Liver (tissue), 9 donors: ENCODE measurements around the gene MYOC. TPM values are rescaled to one million over a fixed set of nuclear protein-coding genes. Genes with fewer than 3 reads are reported as not detected.
"Not testable (repeated sequence)": the region's sequence is repeated elsewhere in the genome, so short reads cannot be mapped to it uniquely, and the experiment has no call there.

Experiments used
- DNase-seq: peaks from one replicate; pipeline ENCODE4 v3.0.0-alpha.2; 2017; ENCODE audit warnings: low spot score
- H3K27ac ChIP-seq, 2 donors: one replicate each; pipeline ENCODE4 v1.7.0; 2013; ENCODE audit warnings: inconsistent platforms in 2 of 2, low read length in 2 of 2, control low read depth in 1 of 2, low read depth in 1 of 2, mild to moderate bottlenecking in 1 of 2
- H3K27me3 ChIP-seq, 4 donors: one replicate each; pipeline versions ENCODE4 v1.6.1 to v1.7.0; 2013; ENCODE audit warnings: low read length in 3 of 4, inconsistent platforms in 1 of 4, mild to moderate bottlenecking in 1 of 4, moderate library complexity in 1 of 4; ENCODE audit not compliant: control insufficient read depth in 4 of 4, insufficient read depth in 4 of 4
- H3K36me3 ChIP-seq, 4 donors: one replicate each; pipeline versions ENCODE4 v1.6.1 to v1.7.0; 2013; ENCODE audit warnings: low read length in 3 of 4, mild to moderate bottlenecking in 3 of 4, low read depth in 1 of 4, moderate library complexity in 1 of 4; ENCODE audit not compliant: control insufficient read depth in 4 of 4, insufficient read depth in 3 of 4
- H3K4me1 ChIP-seq, 4 donors: one replicate each; pipeline versions ENCODE4 v1.6.1 to v1.7.0; 2013; ENCODE audit warnings: low read length in 3 of 4, mild to moderate bottlenecking in 3 of 4, moderate library complexity in 1 of 4; ENCODE audit not compliant: control insufficient read depth in 4 of 4, insufficient read depth in 4 of 4
- H3K4me3 ChIP-seq, 3 donors: one replicate each; pipeline versions ENCODE4 v1.6.1 to v1.7.0; 2013; ENCODE audit warnings: low read length in 3 of 3, control low read depth in 1 of 3, low read depth in 1 of 3, mild to moderate bottlenecking in 1 of 3
- H3K9ac ChIP-seq, 2 donors: one replicate each; pipeline ENCODE4 v1.7.0; 2013; ENCODE audit warnings: low read length in 2 of 2, mild to moderate bottlenecking in 2 of 2, moderate library complexity in 2 of 2, control low read depth in 1 of 2, low read depth in 1 of 2
- H3K9me3 ChIP-seq, 4 donors: one replicate each; pipeline versions ENCODE4 v1.6.1 to v1.7.0; 2013; ENCODE audit warnings: low read length in 3 of 4; ENCODE audit not compliant: control insufficient read depth in 4 of 4
- ATF3 ChIP-seq: IDR thresholded peaks from 2 replicates; pipeline ENCODE4 v1.6.1; 2016; ENCODE audit warnings: antibody characterized with exemption
- EGR1 ChIP-seq, 2 donors: IDR thresholded peaks; 2 replicates each; pipeline ENCODE4 v1.6.1; 2016 to 2018; ENCODE audit warnings: antibody characterized with exemption in 2 of 2, low read depth in 2 of 2
- FOXA1 ChIP-seq: IDR thresholded peaks from 2 replicates; pipeline ENCODE4 v1.6.1; 2016; ENCODE audit warnings: antibody characterized with exemption
- FOXA2 ChIP-seq: IDR thresholded peaks from 2 replicates; pipeline ENCODE4 v1.6.1; 2016; ENCODE audit warnings: antibody characterized with exemption
- GABPA ChIP-seq, 2 donors: IDR thresholded peaks in 1 of 2; conservative IDR thresholded peaks in 1 of 2; 2 replicates each; pipeline ENCODE4 v1.6.1; 2016; ENCODE audit warnings: antibody characterized with exemption in 2 of 2, mild to moderate bottlenecking in 1 of 2, moderate library complexity in 1 of 2
- HNF4A ChIP-seq, 2 donors: conservative IDR thresholded peaks; 2 replicates each; pipeline ENCODE4 v1.6.1; 2016; ENCODE audit warnings: antibody characterized with exemption in 2 of 2, mild to moderate bottlenecking in 2 of 2
- HNF4G ChIP-seq: IDR thresholded peaks from 2 replicates; pipeline ENCODE4 v1.6.1; 2016; ENCODE audit warnings: antibody characterized with exemption
- JUND ChIP-seq, 2 donors: IDR thresholded peaks; 2 replicates each; pipeline ENCODE4 v1.6.1; 2016; ENCODE audit warnings: antibody characterized with exemption in 2 of 2
- MAX ChIP-seq: IDR thresholded peaks from 2 replicates; pipeline ENCODE4 v1.6.1; 2016; ENCODE audit warnings: antibody characterized with exemption
- NR2F2 ChIP-seq: IDR thresholded peaks from 2 replicates; pipeline ENCODE4 v1.6.1; 2016; ENCODE audit warnings: antibody characterized with exemption
- RAD21 ChIP-seq, 2 donors: IDR thresholded peaks; 2 replicates each; pipeline ENCODE4 v1.6.1; 2016; ENCODE audit warnings: antibody characterized with exemption in 2 of 2, mild to moderate bottlenecking in 2 of 2
- RXRA ChIP-seq, 2 donors: IDR thresholded peaks; 2 replicates each; pipeline ENCODE4 v1.6.1; 2017 to 2018; ENCODE audit warnings: antibody characterized with exemption in 2 of 2, mild to moderate bottlenecking in 1 of 2
- SP1 ChIP-seq: IDR thresholded peaks from 2 replicates; pipeline ENCODE4 v1.6.1; 2018; ENCODE audit warnings: antibody characterized with exemption, mild to moderate bottlenecking
- TAF1 ChIP-seq: conservative IDR thresholded peaks from 2 replicates; pipeline ENCODE4 v1.6.1; 2016; ENCODE audit warnings: antibody characterized with exemption, mild to moderate bottlenecking
- YY1 ChIP-seq: IDR thresholded peaks from 2 replicates; pipeline ENCODE4 v1.6.1; 2016; ENCODE audit warnings: antibody characterized with exemption, mild to moderate bottlenecking
- ZBTB33 ChIP-seq: IDR thresholded peaks from 2 replicates; pipeline ENCODE4 v1.6.1; 2016; ENCODE audit warnings: antibody characterized with exemption
- WGBS: extraction: QIAGEN DNeasy Blood & Tissue Kit; methylation state at CpG from one replicate; pipeline ENCODE4 v1.1.7; 2013; 5-methylcytosine and 5-hydroxymethylcytosine counted together
- polyA plus RNA-seq, 2 donors: library from polyadenylated mRNA; stranded (reverse) in 1 of 2; unstranded in 1 of 2; fragments of 200-250 nt in 1 of 2; fragments of >200 nt in 1 of 2; fragmentation: Nextera tagmentation in 1 of 2; extraction: Ambion mirVana in 1 of 2; gene quantifications; one replicate each; pipeline versions ENCODE4 v1.2.1 to v1.2.3, GENCODE V29; 2013 to 2015
- total RNA-seq, 2 donors: library from RNA; depleted of rRNA; stranded (reverse); fragments of >200 nt; gene quantifications; one replicate each; pipeline ENCODE4 v1.2.3, GENCODE V29; 2014
- TF ChIP-seq, protein P1 (sequence below): IDR thresholded peaks from 2 replicates; pipeline ENCODE4 v1.6.1; 2016; ENCODE audit warnings: antibody characterized with exemption, mild to moderate bottlenecking
- TF ChIP-seq, protein P2 (sequence below): fragments of 150-350 bp; IDR thresholded peaks from 2 replicates; pipeline ENCODE4 v1.5.1; 2017; ENCODE audit warnings: improper control_type of control experiment, low read depth, low read length; ENCODE audit not compliant: missing input control
- donor health status: healthy.
- donor health status: healthy.
- donor health status: healthy.
- donor health status: healthy.
- donor health status: healthy.

The MYOC gene
- total and polyA plus RNA-seq, 4 donors: 0.17 to 0.18 TPM; not detected in 2

DNA sequence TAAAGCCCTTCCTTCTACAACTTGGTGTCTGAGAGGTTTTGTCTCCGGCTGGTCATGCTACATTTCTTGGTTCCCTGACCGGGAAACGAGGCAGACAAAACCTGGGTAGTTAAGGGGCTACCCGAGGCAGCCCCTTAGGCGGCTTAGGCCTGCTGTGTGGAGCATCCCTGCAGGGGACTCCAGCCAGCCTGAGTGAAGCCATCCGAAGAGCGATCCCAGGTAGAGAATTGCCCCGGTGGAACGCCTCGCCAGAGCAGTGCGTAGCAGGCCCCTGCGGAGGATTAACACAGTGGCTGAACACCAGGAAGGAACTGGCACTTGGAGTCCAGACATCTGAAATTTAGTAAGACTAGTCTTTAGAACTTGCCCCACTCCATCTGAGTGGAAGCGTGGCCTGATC, 51.6 kb downstream of the MYOC start:
- no peaks in the 10 kb centered on the region for H3K36me3 ChIP-seq
- H3K9me3 ChIP-seq: no peaks in the 10 kb centered on the region
- H3K4me1 ChIP-seq: peaks cover 9 to 23% (median 13%) of the 10 kb centered on the region in 4 donors
- no peak overlapping the region for H3K9ac ChIP-seq
- DNase-seq: no peak
- no peak overlapping the region for H3K4me3 ChIP-seq
- 94% methylated on average over 13 of the region's 13 CpGs for WGBS
- peak overlapping the region; percentile 46 to 65 for H3K27ac ChIP-seq
- H3K27me3 ChIP-seq: no peaks in the 10 kb centered on the region
- no peak for TF ChIP-seq SP1
- no peak for TF ChIP-seq NR2F2
- no peak for TF ChIP-seq JUND (IDR thresholded peaks at IDR 0.05)
- no peak for TF ChIP-seq RXRA (IDR thresholded peaks at IDR 0.05)
- no peak for TF ChIP-seq HNF4A (conservative IDR thresholded peaks at IDR 0.05)
- TF ChIP-seq FOXA1: no peak
- TF ChIP-seq GABPA (IDR thresholded peaks at IDR 0.05 in 1 of 2, conservative IDR thresholded peaks at IDR 0.05 in 1 of 2): no peak
- TF ChIP-seq TAF1: no peak
- TF ChIP-seq MAX: no peak
- TF ChIP-seq, protein P1, sequence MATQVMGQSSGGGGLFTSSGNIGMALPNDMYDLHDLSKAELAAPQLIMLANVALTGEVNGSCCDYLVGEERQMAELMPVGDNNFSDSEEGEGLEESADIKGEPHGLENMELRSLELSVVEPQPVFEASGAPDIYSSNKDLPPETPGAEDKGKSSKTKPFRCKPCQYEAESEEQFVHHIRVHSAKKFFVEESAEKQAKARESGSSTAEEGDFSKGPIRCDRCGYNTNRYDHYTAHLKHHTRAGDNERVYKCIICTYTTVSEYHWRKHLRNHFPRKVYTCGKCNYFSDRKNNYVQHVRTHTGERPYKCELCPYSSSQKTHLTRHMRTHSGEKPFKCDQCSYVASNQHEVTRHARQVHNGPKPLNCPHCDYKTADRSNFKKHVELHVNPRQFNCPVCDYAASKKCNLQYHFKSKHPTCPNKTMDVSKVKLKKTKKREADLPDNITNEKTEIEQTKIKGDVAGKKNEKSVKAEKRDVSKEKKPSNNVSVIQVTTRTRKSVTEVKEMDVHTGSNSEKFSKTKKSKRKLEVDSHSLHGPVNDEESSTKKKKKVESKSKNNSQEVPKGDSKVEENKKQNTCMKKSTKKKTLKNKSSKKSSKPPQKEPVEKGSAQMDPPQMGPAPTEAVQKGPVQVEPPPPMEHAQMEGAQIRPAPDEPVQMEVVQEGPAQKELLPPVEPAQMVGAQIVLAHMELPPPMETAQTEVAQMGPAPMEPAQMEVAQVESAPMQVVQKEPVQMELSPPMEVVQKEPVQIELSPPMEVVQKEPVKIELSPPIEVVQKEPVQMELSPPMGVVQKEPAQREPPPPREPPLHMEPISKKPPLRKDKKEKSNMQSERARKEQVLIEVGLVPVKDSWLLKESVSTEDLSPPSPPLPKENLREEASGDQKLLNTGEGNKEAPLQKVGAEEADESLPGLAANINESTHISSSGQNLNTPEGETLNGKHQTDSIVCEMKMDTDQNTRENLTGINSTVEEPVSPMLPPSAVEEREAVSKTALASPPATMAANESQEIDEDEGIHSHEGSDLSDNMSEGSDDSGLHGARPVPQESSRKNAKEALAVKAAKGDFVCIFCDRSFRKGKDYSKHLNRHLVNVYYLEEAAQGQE: no peak
- no peak for TF ChIP-seq ATF3
- no peak for TF ChIP-seq YY1
- no peak for TF ChIP-seq HNF4G
- TF ChIP-seq, protein P2, sequence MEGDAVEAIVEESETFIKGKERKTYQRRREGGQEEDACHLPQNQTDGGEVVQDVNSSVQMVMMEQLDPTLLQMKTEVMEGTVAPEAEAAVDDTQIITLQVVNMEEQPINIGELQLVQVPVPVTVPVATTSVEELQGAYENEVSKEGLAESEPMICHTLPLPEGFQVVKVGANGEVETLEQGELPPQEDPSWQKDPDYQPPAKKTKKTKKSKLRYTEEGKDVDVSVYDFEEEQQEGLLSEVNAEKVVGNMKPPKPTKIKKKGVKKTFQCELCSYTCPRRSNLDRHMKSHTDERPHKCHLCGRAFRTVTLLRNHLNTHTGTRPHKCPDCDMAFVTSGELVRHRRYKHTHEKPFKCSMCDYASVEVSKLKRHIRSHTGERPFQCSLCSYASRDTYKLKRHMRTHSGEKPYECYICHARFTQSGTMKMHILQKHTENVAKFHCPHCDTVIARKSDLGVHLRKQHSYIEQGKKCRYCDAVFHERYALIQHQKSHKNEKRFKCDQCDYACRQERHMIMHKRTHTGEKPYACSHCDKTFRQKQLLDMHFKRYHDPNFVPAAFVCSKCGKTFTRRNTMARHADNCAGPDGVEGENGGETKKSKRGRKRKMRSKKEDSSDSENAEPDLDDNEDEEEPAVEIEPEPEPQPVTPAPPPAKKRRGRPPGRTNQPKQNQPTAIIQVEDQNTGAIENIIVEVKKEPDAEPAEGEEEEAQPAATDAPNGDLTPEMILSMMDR: no peak
- TF ChIP-seq FOXA2: no peak
- no peak for TF ChIP-seq EGR1 (IDR thresholded peaks at IDR 0.05; ENCODE audit: low read depth in 2 of 2)
- no peak for TF ChIP-seq RAD21 (IDR thresholded peaks at IDR 0.05)
- TF ChIP-seq ZBTB33: no peak

DNA sequence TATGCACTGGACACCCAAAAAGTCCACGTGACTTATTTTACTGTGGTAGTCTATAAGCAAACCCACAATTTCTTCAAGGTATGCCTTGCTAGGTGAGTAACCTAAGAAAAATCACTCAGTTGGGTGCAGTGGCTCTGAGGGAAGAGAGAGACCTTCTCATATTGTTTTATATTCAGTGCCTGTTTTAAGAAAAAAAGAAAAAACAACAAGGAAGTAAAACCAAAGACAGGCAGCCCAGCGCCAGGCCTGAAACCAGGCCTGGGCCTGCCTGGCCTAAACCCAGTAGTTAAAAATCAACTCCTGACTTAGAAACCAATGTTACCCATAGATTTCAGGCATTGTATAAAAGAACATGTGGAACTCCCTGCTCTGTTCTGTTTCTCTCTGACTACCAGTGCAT, 52.2 kb downstream of the MYOC start:
- not testable (repeated sequence) for H3K36me3 ChIP-seq, DNase-seq, H3K4me3 ChIP-seq, H3K9ac ChIP-seq, H3K9me3 ChIP-seq, H3K27me3 ChIP-seq
- 60% methylated on average over 2 of the region's 2 CpGs for WGBS
- H3K4me1 ChIP-seq: peaks cover 9 to 28% (median 15%) of the 10 kb centered on the region in 4 donors
- peak overlapping the region; percentile 46 to 65 for H3K27ac ChIP-seq
